CD4-positive, alpha-beta T cell treated with Interleukin-15 for 1 hour (primary cell): Measurements from ENCODE around the gene C10orf105.

ENCODE experiments used
- DNase-seq: peaks from one replicate; pipeline ENCODE4 v3.0.0-alpha.2; 2020

The C10orf105 gene

GRCh38 chr10:71751515-71752224 lies 32.1 kb upstream of the C10orf105 start:
- DNase-seq = no peak

- no peak for DNase-seq
Observed at GRCh38 chr10:71750986-71751385, 31.4 kb upstream of the C10orf105 start.

GRCh38 chr10:71750124-71750841 lies 30.7 kb upstream of the C10orf105 start:
- DNase-seq = no peak

GRCh38 chr10:71749396-71749795 lies 29.8 kb upstream of the C10orf105 start:
- DNase-seq = no peak

GRCh38 chr10:71748671-71749191 lies 29.2 kb upstream of the C10orf105 start:
- peak; percentile 90 for DNase-seq

GRCh38 chr10:71747551-71748523 lies 28.3 kb upstream of the C10orf105 start:
- no peak for DNase-seq

GRCh38 chr10:71747039-71747531 lies 27.5 kb upstream of the C10orf105 start:
- DNase-seq = no peak

GRCh38 chr10:71746344-71747037 lies 26.9 kb upstream of the C10orf105 start:
- no peak for DNase-seq

- DNase-seq = no peak
Observed at GRCh38 chr10:71745664-71746250, 26.2 kb upstream of the C10orf105 start.

GRCh38 chr10:71744897-71745663 lies 25.5 kb upstream of the C10orf105 start:
- no peak for DNase-seq

GRCh38 chr10:71743866-71744265 lies 24.3 kb upstream of the C10orf105 start:
- DNase-seq = no peak

GRCh38 chr10:71743089-71743838 lies 23.7 kb upstream of the C10orf105 start:
- DNase-seq = no peak

GRCh38 chr10:71742301-71743088 lies 22.9 kb upstream of the C10orf105 start:
- DNase-seq = no peak

GRCh38 chr10:71741671-71742070 lies 22.1 kb upstream of the C10orf105 start:
- DNase-seq = no peak

GRCh38 chr10:71741029-71741428 lies 21.5 kb upstream of the C10orf105 start:
- DNase-seq = no peak

- no peak for DNase-seq
Observed at GRCh38 chr10:71740069-71740653, 20.6 kb upstream of the C10orf105 start.

GRCh38 chr10:71739358-71739900 lies 19.9 kb upstream of the C10orf105 start:
- DNase-seq = no peak

GRCh38 chr10:71737834-71738197 lies 18.2 kb upstream of the C10orf105 start:
- DNase-seq = no peak
